ENCODE data around the gene PNLIPRP3. TPM values are rescaled to one million over a fixed set of nuclear protein-coding genes. Genes with fewer than 3 reads are reported as not detected.

Gene PNLIPRP3
- not detected in 2 replicates for total RNA-seq

DNA sequence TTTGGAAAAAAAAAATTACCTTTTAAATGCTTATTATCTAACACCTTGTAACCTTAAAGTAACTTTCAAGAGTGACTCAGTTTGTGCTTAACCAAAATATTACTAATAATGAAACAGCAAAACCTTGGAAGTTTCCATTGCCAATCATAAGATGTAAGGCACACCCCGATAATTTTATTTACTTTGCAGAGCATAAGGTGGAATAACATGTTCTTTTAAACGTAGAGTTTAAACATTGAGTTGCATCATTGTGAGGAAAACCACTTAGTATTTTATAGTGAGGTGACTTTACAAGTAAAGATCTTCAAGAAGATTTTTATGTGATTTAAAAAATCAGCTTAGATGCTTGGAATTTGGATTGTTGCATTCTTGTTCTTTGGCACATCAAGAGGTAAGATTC lies at the start of gene PNLIPRP3:
TSS of gene PNLIPRP3 (plus strand) at position 177 of the 400 bp plus-strand sequence. CDS start at position 343, 166 bp downstream.

Other genes with a start within 250 kb of the PNLIPRP3 start
- 0.19 and 0.68 TPM in 2 replicates for gene GFRA1, start 154.6 kb upstream of the PNLIPRP3 start, total RNA-seq
- gene CCDC172, start 103.4 kb upstream of the PNLIPRP3 start, total RNA-seq, result not detected in 2 replicates
- not detected in 2 replicates for gene PNLIP, start 118.1 kb downstream of the PNLIPRP3 start, total RNA-seq
- not detected in 2 replicates for gene PNLIPRP1, start 163.1 kb downstream of the PNLIPRP3 start, total RNA-seq
- not detected in 2 replicates for gene PNLIPRP2, start 193.1 kb downstream of the PNLIPRP3 start, total RNA-seq